Caco-2 (cell line): ENCODE results near the gene NCKIPSD. TPM values are rescaled to one million over a fixed set of nuclear protein-coding genes. Genes with fewer than 3 reads are reported as not detected.

Experiments used
- BruUV-seq: library from RNA; stranded (reverse); fragments of 400-500 nt; replicated peaks from 2 replicates; lab custom pipeline; 2021; lab: Mats Ljungman, UMichigan
- CTCF ChIA-PET: fragments of 300-600 bp; sonication (Branson Sonifier 250); formaldehyde crosslinking; loops from one replicate; lab custom pipeline; 2022; ENCODE audit warnings: antibody characterized with exemption; lab: Charles Lee
- POLR2A ChIA-PET: fragments of 300-600 bp; sonication (Branson Sonifier 250); formaldehyde crosslinking; loops from one replicate; lab custom pipeline; 2022; ENCODE audit warnings: antibody characterized with exemption; lab: Charles Lee
- DNase-seq, 2 experiments: peaks; one replicate each; pipeline versions ENCODE4 v3.0.0 to v3.0.0-alpha.2; 2020 to 2022
- H3K27me3 ChIP-seq: replicated peaks from 2 replicates; pipeline ENCODE4 v1.6.0; 2011; ENCODE audit warnings: low read length; ENCODE audit not compliant: control insufficient read depth, insufficient read depth
- H3K36me3 ChIP-seq: 2 replicates; pipeline ENCODE4 v1.5.1; 2011; ENCODE audit warnings: low read length; ENCODE audit not compliant: control insufficient read depth, insufficient read depth
- H3K4me1 ChIP-seq: fragments of 250-450 bp; sonication (Bioruptor Pico); 2 replicates; pipeline ENCODE4 v1.5.1; 2020; ENCODE audit warnings: mild to moderate bottlenecking
- H3K4me3 ChIP-seq: 2 replicates; pipeline ENCODE4 v1.5.1; 2011; ENCODE audit warnings: low read depth, mild to moderate bottlenecking, control low read depth, low read length
- H3K9me3 ChIP-seq: fragments of 250-450 bp; sonication (Bioruptor Pico); 2 replicates; pipeline ENCODE4 v1.5.1; 2020; ENCODE audit warnings: mild to moderate bottlenecking, moderate library complexity
- H3K27ac Mint-ChIP-seq: one replicate; pipeline ENCODE4 v1.8.0; 2022; ENCODE audit warnings: mixed read lengths; ENCODE audit not compliant: unreplicated experiment
- H3K27me3 Mint-ChIP-seq: one replicate; pipeline ENCODE4 v1.8.0; 2022; ENCODE audit warnings: mixed read lengths; ENCODE audit not compliant: insufficient read depth, unreplicated experiment
- H3K36me3 Mint-ChIP-seq: one replicate; pipeline ENCODE4 v1.8.0; 2022; ENCODE audit warnings: mild to moderate bottlenecking, mixed read lengths; ENCODE audit not compliant: insufficient read depth, unreplicated experiment
- H3K4me1 Mint-ChIP-seq: one replicate; pipeline ENCODE4 v1.8.0; 2022; ENCODE audit warnings: low read depth, mixed read lengths; ENCODE audit not compliant: unreplicated experiment
- H3K4me3 Mint-ChIP-seq: one replicate; pipeline ENCODE4 v1.8.0; 2022; ENCODE audit warnings: mild to moderate bottlenecking, moderate library complexity, mixed read lengths; ENCODE audit not compliant: unreplicated experiment
- H3K9me3 Mint-ChIP-seq: one replicate; pipeline ENCODE4 v1.8.0; 2022; ENCODE audit warnings: mixed read lengths; ENCODE audit not compliant: unreplicated experiment
- intact Hi-C: fragments of 100-400 bp; cut with micrococcal nuclease; formaldehyde crosslinking; loops from one replicate; pipeline ENCODE4 v1.10.0; 2022; ENCODE audit not compliant: unreplicated experiment
- total RNA-seq: library from RNA; stranded (reverse); gene quantifications from 2 replicates; pipeline ENCODE4 v1.2.3, GENCODE V29; 2022
- TF ChIP-seq, protein P1 (sequence below), 2 experiments: fragments of 200-600 bp in 1 of 2; IDR thresholded peaks; 1 replicate in 1 of 2; 2 replicates in 1 of 2; pipeline versions ENCODE4 v1.5.1 to v1.8.0; 2011 to 2022; ENCODE audit warnings: antibody characterized with exemption in 1 of 2, control low read depth in 1 of 2, inconsistent platforms in 1 of 2, low read depth in 1 of 2, low read length in 1 of 2, mild to moderate bottlenecking in 1 of 2, moderate library complexity in 1 of 2; ENCODE audit not compliant: insufficient read depth in 1 of 2, severe bottlenecking in 1 of 2, unreplicated experiment in 1 of 2

Gene NCKIPSD
- total RNA-seq, 1 experiment from 2014 or later = 30.2 TPM

GRCh38 chr3:48681974-48682610 lies 3.6 kb downstream of the NCKIPSD start:
- Mint-ChIP-seq H3K27me3 (no peaks in the 10 kb centered on the region), H3K4me1 (peaks cover 14% of the 10 kb centered on the region), H3K27ac (no peak overlapping the region), H3K9me3 (no peaks in the 10 kb centered on the region), H3K4me3 (no peak overlapping the region), H3K36me3 (peaks cover 56% of the 10 kb centered on the region)
- Histone ChIP-seq H3K4me3 (no peak overlapping the region), H3K36me3 (peaks cover 9% of the 10 kb centered on the region), H3K4me1 (peaks cover 7% of the 10 kb centered on the region), H3K9me3 (no peaks in the 10 kb centered on the region), H3K27me3 (no peaks in the 10 kb centered on the region)
- no TSS peak for BruUV-seq
- ChIA-PET CTCF (interaction anchor here (0.6 kb wide), 1 partner anchor 8 kb away, joined by 3 read pairs; no protein-coding TSS in a partner anchor), POLR2A (no interaction called here)
- TF ChIP-seq, protein P1, sequence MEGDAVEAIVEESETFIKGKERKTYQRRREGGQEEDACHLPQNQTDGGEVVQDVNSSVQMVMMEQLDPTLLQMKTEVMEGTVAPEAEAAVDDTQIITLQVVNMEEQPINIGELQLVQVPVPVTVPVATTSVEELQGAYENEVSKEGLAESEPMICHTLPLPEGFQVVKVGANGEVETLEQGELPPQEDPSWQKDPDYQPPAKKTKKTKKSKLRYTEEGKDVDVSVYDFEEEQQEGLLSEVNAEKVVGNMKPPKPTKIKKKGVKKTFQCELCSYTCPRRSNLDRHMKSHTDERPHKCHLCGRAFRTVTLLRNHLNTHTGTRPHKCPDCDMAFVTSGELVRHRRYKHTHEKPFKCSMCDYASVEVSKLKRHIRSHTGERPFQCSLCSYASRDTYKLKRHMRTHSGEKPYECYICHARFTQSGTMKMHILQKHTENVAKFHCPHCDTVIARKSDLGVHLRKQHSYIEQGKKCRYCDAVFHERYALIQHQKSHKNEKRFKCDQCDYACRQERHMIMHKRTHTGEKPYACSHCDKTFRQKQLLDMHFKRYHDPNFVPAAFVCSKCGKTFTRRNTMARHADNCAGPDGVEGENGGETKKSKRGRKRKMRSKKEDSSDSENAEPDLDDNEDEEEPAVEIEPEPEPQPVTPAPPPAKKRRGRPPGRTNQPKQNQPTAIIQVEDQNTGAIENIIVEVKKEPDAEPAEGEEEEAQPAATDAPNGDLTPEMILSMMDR (IDR thresholded peaks at IDR 0.05; ENCODE audit: insufficient read depth in 1 of 2, low read depth in 1 of 2, low read length in 1 of 2, severe bottlenecking in 1 of 2, unreplicated experiment in 1 of 2) = no peak
- intact Hi-C loops = loop anchor here (10.0 kb wide), 1 partner anchor 273 kb away; no protein-coding TSS in a partner anchor
- DNase-seq = no peak

DNA sequence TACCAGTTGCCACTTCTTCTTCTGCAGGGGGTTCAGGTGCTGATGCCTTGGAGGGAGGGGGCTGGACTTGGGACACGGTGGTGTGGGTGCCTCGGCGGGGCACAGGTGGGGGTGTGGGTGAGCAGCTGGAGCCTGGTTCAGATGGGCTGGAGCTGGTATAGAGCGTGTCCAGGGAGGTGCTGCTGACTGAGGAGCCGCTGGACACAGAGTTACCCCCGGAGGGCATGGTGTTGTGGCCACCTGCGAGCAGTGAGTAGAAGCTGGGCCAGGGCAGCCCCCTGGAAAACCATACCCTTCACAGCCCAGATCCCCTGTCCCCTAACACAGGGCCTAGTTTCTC lies 4.2 kb downstream of the NCKIPSD start:
- TF ChIP-seq, protein P1 (IDR thresholded peaks at IDR 0.05; ENCODE audit: insufficient read depth in 1 of 2, low read depth in 1 of 2, low read length in 1 of 2, severe bottlenecking in 1 of 2, unreplicated experiment in 1 of 2) = no peak
- Mint-ChIP-seq H3K4me3 (no peak overlapping the region), H3K4me1 (peaks cover 14% of the 10 kb centered on the region), H3K9me3 (no peaks in the 10 kb centered on the region), H3K36me3 (peaks cover 51% of the 10 kb centered on the region), H3K27me3 (no peaks in the 10 kb centered on the region), H3K27ac (no peak overlapping the region)
- H3K4me1 ChIP-seq = peaks cover 7% of the 10 kb centered on the region
- H3K9me3 ChIP-seq = no peaks in the 10 kb centered on the region
- H3K36me3 ChIP-seq = peaks cover 9% of the 10 kb centered on the region
- CTCF ChIA-PET = no interaction called here
- POLR2A ChIA-PET = no interaction called here
- intact Hi-C loops = loop anchor here (10.0 kb wide), 1 partner anchor 273 kb away; no protein-coding TSS in a partner anchor
- no peak overlapping the region for H3K4me3 ChIP-seq
- DNase-seq = no peak
- H3K27me3 ChIP-seq = no peaks in the 10 kb centered on the region
- BruUV-seq = no TSS peak

- CTCF ChIA-PET = no interaction called here
- no peaks in the 10 kb centered on the region for H3K27me3 ChIP-seq
- intact Hi-C loops = loop anchor here (10.0 kb wide), 1 partner anchor 274 kb away; no protein-coding TSS in a partner anchor
- no peaks in the 10 kb centered on the region for H3K27me3 Mint-ChIP-seq
- TF ChIP-seq, protein P1 (IDR thresholded peaks at IDR 0.05; ENCODE audit: insufficient read depth in 1 of 2, low read depth in 1 of 2, low read length in 1 of 2, severe bottlenecking in 1 of 2, unreplicated experiment in 1 of 2) = no peak
- DNase-seq = no peak
- H3K4me3 Mint-ChIP-seq = no peak overlapping the region
- no peak overlapping the region for H3K4me3 ChIP-seq
- H3K9me3 Mint-ChIP-seq = no peaks in the 10 kb centered on the region
- H3K27ac Mint-ChIP-seq = no peak overlapping the region
- POLR2A ChIA-PET = no interaction called here
- BruUV-seq = no TSS peak
- H3K36me3 Mint-ChIP-seq = peaks cover 51% of the 10 kb centered on the region
- H3K9me3 ChIP-seq = no peaks in the 10 kb centered on the region
- H3K4me1 Mint-ChIP-seq = peaks cover 14% of the 10 kb centered on the region
- peaks cover 7% of the 10 kb centered on the region for H3K4me1 ChIP-seq
- peaks cover 9% of the 10 kb centered on the region for H3K36me3 ChIP-seq
Measured at GRCh38 chr3:48680811-48681540, 4.7 kb downstream of the NCKIPSD start.
